ENCODE data around the gene FOXP1.
A peak's percentile ranks its signal among the peaks of the same experiment; 100 is the strongest.

Gene FOXP1

DNA sequence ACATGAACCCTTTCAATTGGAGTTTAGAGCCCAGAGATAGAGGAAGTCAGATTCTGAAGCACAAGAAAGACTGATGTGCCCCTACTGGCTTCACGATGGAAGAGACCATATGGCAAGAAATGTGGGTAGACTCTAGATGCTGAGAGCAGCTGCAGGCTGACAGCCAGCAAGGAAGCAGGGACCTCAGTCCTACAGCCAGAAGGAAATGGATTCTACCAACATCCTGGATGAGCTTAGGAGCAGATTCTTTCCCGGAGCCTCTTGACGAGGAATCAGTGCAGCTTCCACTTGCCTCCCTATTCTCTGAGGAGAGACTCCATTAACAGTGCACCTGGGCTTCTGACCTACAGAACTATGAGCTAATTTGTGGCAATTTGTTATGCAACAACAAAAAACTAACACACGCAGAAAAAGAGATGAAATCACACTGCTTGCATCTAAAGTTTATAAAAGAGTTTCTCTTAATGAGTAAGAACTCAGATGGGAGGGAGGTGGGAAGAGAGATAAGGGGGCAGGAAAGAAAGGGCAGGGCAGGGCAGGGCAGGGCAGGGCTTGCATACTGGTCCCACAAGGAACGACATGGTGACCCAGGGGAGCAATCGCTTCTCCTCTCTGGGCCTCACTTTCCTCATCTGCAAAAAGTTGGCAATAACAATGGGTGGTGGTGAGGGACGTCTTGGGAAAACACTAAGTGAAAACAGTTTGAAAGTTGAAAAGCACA, 440.9 kb downstream of the FOXP1 start:
- Histone ChIP-seq H3K36me3 (replicated peaks; ENCODE audit: low read depth, low read length) (no peaks in the 10 kb centered on the region), H3K9me3 (ENCODE audit: insufficient read depth, low read length) (no peaks in the 10 kb centered on the region), H3K4me3 (ENCODE audit: low read length) (peak overlapping the region; percentile 40), H3K4me1 (ENCODE audit: low read length) (peaks cover 68% of the 10 kb centered on the region), H3K27me3 (ENCODE audit: low read depth, low read length) (no peaks in the 10 kb centered on the region), H3K4me2 (ENCODE audit: low read length) (peak overlapping the region; percentile 64), H3K9ac (ENCODE audit: low read length) (peak overlapping the region; percentile 44; the same call in 1 of the 2 replicates), H4K20me1 (ENCODE audit: insufficient read depth, low read length) (no peaks in the 10 kb centered on the region), H3K27ac (ENCODE audit: low read length) (peak overlapping the region; percentile 66), H2AFZ (ENCODE audit: low read depth, low read length) (peak overlapping the region; percentile 83), H3K79me2 (ENCODE audit: low read length) (peaks cover 6% of the 10 kb centered on the region; the same call in 1 of the 2 replicates)
- TF ChIP-seq EZH2phosphoT487 (IDR thresholded peaks at IDR 0.05; ENCODE audit: low read depth) = no peak
- TF ChIP-seq, protein P1, sequence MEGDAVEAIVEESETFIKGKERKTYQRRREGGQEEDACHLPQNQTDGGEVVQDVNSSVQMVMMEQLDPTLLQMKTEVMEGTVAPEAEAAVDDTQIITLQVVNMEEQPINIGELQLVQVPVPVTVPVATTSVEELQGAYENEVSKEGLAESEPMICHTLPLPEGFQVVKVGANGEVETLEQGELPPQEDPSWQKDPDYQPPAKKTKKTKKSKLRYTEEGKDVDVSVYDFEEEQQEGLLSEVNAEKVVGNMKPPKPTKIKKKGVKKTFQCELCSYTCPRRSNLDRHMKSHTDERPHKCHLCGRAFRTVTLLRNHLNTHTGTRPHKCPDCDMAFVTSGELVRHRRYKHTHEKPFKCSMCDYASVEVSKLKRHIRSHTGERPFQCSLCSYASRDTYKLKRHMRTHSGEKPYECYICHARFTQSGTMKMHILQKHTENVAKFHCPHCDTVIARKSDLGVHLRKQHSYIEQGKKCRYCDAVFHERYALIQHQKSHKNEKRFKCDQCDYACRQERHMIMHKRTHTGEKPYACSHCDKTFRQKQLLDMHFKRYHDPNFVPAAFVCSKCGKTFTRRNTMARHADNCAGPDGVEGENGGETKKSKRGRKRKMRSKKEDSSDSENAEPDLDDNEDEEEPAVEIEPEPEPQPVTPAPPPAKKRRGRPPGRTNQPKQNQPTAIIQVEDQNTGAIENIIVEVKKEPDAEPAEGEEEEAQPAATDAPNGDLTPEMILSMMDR (IDR thresholded peaks at IDR 0.05; ENCODE audit: low read depth, low read length) = peak; percentile 28

DNA sequence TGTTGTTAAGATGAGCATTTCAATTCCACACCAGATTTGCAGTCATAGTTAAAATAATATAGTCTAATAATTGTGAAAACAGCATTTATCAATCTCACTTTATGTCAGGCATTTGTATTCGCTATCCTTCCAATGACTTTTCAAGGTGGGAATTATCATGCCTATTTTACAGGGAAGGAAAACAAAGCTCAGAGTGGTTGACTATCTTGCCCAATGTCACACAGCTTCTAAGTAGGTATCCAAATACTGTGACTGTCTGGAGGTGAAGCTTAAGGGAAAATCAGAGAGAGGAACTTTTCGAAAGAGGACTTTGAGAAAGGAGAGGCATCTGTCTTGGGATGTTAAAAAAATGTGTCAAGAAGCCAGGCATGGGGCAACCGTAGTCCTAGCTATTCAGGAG, 443.1 kb downstream of the FOXP1 start:
- H3K4me1 ChIP-seq (ENCODE audit: low read length) = peaks cover 89% of the 10 kb centered on the region
- no peak overlapping the region for H3K27ac ChIP-seq (ENCODE audit: low read length)
- H4K20me1 ChIP-seq (ENCODE audit: insufficient read depth, low read length) = no peaks in the 10 kb centered on the region
- H2AFZ ChIP-seq (ENCODE audit: low read depth, low read length) = no peak overlapping the region
- H3K4me3 ChIP-seq (ENCODE audit: low read length) = no peak overlapping the region
- H3K27me3 ChIP-seq (ENCODE audit: low read depth, low read length) = no peaks in the 10 kb centered on the region
- TF ChIP-seq, protein P1 (IDR thresholded peaks at IDR 0.05; ENCODE audit: low read depth, low read length) = no peak
- no peak for TF ChIP-seq EZH2phosphoT487 (IDR thresholded peaks at IDR 0.05; ENCODE audit: low read depth)
- H3K4me2 ChIP-seq (ENCODE audit: low read length) = no peak overlapping the region
- H3K79me2 ChIP-seq (ENCODE audit: low read length) = peaks cover 6% of the 10 kb centered on the region; the same call in 1 of the 2 replicates
- no peaks in the 10 kb centered on the region for H3K36me3 ChIP-seq (replicated peaks; ENCODE audit: low read depth, low read length)
- no peaks in the 10 kb centered on the region for H3K9me3 ChIP-seq (ENCODE audit: insufficient read depth, low read length)
- no peak overlapping the region for H3K9ac ChIP-seq (ENCODE audit: low read length)

DNA sequence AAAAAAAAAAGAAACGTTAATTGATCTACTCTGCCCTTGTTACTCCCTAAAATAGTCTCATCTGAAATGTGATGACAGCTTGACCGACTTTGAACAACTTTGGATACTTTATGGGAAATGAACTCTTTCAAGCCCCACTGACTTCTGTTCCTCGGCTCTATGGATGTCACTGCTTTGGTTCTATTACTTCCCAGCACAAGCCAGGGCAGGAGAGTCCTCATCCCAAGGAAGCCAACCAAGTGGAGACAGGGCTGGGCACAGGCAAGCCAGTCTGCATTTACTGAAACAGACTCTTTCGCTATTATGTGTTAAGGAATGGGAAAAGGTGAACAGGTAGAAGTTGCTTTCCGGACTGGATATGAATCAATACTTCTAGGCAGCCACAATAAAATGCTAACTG, 444.0 kb downstream of the FOXP1 start:
- Histone ChIP-seq H3K27me3 (ENCODE audit: low read depth, low read length) (no peaks in the 10 kb centered on the region), H3K4me1 (ENCODE audit: low read length) (peaks cover 94% of the 10 kb centered on the region), H3K4me3 (ENCODE audit: low read length) (peak overlapping the region; percentile 43), H3K4me2 (ENCODE audit: low read length) (peak overlapping the region; percentile 91), H3K79me2 (ENCODE audit: low read length) (peaks cover 7% of the 10 kb centered on the region; the same call in 1 of the 2 replicates), H4K20me1 (ENCODE audit: insufficient read depth, low read length) (no peaks in the 10 kb centered on the region), H3K9me3 (ENCODE audit: insufficient read depth, low read length) (no peaks in the 10 kb centered on the region), H3K27ac (ENCODE audit: low read length) (no peak overlapping the region; the same call in 1 of the 2 replicates), H3K9ac (ENCODE audit: low read length) (peak overlapping the region; percentile 77; the same call in 1 of the 2 replicates), H3K36me3 (replicated peaks; ENCODE audit: low read depth, low read length) (no peaks in the 10 kb centered on the region), H2AFZ (ENCODE audit: low read depth, low read length) (peak overlapping the region; percentile 65)
- TF ChIP-seq EZH2phosphoT487 (IDR thresholded peaks at IDR 0.05; ENCODE audit: low read depth) = no peak
- TF ChIP-seq, protein P1 (IDR thresholded peaks at IDR 0.05; ENCODE audit: low read depth, low read length) = no peak

DNA sequence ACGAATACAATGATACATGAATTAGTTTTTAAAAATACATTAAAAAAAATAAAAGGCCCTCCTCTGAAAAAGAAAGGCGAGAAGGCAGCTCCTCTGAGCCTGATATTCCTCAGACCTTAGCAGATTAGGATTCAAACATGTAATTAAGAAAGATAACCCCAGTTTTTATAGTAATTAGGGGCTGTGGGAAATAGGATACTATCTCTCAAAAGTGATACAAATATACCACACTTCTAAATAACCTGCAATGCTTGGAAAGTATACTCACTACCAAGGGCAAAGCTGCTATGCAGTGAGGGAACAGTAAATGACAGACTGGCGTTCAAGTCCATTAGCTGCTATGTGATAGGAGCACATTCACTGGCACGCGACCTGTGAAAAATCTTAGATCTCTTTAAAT, 445.1 kb downstream of the FOXP1 start:
- Histone ChIP-seq H4K20me1 (ENCODE audit: insufficient read depth, low read length) (no peaks in the 10 kb centered on the region), H3K79me2 (ENCODE audit: low read length) (peaks cover 18% of the 10 kb centered on the region), H3K27ac (ENCODE audit: low read length) (peak overlapping the region; percentile 95), H3K27me3 (ENCODE audit: low read depth, low read length) (no peaks in the 10 kb centered on the region), H3K4me3 (ENCODE audit: low read length) (peak overlapping the region; percentile 43), H2AFZ (ENCODE audit: low read depth, low read length) (peak overlapping the region; percentile 65), H3K36me3 (replicated peaks; ENCODE audit: low read depth, low read length) (no peaks in the 10 kb centered on the region), H3K9me3 (ENCODE audit: insufficient read depth, low read length) (no peaks in the 10 kb centered on the region), H3K9ac (ENCODE audit: low read length) (peak overlapping the region; percentile 77), H3K4me2 (ENCODE audit: low read length) (peak overlapping the region; percentile 91), H3K4me1 (ENCODE audit: low read length) (peaks cover 99% of the 10 kb centered on the region)
- TF ChIP-seq, protein P1 (IDR thresholded peaks at IDR 0.05; ENCODE audit: low read depth, low read length) = no peak
- TF ChIP-seq EZH2phosphoT487 (IDR thresholded peaks at IDR 0.05; ENCODE audit: low read depth) = no peak

All from OCI-LY3 (cell line).